Fibroblast of mammary gland (primary cell): ENCODE measurements around the gene LHFPL2.

Experiments
- DNase-seq: peaks from one replicate; pipeline ENCODE4 v3.0.0-alpha.2; 2010; ENCODE audit warnings: low read depth
- H3K4me3 ChIP-seq: 2 replicates; pipeline ENCODE4 v1.5.1; 2011; ENCODE audit warnings: low read depth, mild to moderate bottlenecking, low read length, moderate library complexity; ENCODE audit not compliant: control insufficient read depth
- TF ChIP-seq, protein P1 (sequence below): conservative IDR thresholded peaks from 2 replicates; pipeline ENCODE4 v1.5.1; 2011; ENCODE audit warnings: low read depth, low read length, inconsistent platforms; ENCODE audit not compliant: control insufficient read depth, insufficient read depth

LHFPL2 gene

GRCh38 chr5:78629624-78630023 lies 18.9 kb downstream of the LHFPL2 start:
- TF ChIP-seq, protein P1, sequence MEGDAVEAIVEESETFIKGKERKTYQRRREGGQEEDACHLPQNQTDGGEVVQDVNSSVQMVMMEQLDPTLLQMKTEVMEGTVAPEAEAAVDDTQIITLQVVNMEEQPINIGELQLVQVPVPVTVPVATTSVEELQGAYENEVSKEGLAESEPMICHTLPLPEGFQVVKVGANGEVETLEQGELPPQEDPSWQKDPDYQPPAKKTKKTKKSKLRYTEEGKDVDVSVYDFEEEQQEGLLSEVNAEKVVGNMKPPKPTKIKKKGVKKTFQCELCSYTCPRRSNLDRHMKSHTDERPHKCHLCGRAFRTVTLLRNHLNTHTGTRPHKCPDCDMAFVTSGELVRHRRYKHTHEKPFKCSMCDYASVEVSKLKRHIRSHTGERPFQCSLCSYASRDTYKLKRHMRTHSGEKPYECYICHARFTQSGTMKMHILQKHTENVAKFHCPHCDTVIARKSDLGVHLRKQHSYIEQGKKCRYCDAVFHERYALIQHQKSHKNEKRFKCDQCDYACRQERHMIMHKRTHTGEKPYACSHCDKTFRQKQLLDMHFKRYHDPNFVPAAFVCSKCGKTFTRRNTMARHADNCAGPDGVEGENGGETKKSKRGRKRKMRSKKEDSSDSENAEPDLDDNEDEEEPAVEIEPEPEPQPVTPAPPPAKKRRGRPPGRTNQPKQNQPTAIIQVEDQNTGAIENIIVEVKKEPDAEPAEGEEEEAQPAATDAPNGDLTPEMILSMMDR = no peak

DNA sequence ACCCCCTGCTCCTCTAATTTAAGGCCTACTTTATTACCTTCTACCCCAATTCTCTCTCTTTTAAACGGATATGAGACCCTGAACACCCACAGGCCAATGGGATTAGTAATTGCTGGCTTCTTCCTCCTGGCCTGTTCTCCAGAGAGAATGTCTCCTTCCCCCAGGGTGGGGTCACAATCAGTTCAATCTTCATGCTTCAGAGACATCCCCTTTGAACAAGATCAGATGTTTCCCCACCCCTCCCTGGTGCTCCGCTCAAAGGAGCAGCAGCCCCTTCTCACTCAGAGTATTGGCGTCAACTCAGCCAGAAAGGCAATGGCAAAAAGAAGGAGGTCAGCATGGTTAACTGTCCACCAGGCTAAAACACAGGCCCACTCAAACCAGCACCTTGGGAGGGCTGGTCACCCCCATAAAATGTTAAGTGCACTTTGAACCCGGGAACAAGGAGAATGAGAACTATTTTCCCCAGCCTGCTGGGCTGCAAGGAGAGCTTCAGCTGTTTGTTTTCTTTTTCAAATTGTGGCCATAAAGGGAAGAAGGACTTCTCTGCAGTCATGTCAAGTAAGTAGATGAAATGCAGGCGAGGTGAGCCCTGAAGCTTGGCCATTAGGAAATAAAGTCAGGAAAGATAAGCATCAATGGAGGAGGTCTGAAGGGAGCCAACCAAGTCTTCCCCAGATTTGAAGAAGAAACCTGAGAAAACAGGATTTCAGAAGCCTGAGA lies 20.1 kb downstream of the LHFPL2 start:
- H3K4me3 ChIP-seq = no peak overlapping the region
- DNase-seq = no peak
- TF ChIP-seq, protein P1 = no peak

More at GRCh38 chr5:78629624-78630023, 18.9 kb downstream of the LHFPL2 start:
- H3K4me3 ChIP-seq = no peak overlapping the region
- DNase-seq = no peak

- DNase-seq = peak; percentile 63
Observed at GRCh38 chr5:78627766-78628165, 20.8 kb downstream of the LHFPL2 start.

GRCh38 chr5:78627175-78627574 lies 21.4 kb downstream of the LHFPL2 start:
- DNase-seq = peak; percentile 51
- no peak overlapping the region for H3K4me3 ChIP-seq
- TF ChIP-seq, protein P1 = peak; percentile 53

More at GRCh38 chr5:78627766-78628165, 20.8 kb downstream of the LHFPL2 start:
- TF ChIP-seq, protein P1 = no peak
- no peak overlapping the region for H3K4me3 ChIP-seq

- TF ChIP-seq, protein P1 = no peak
- H3K4me3 ChIP-seq = no peak overlapping the region
- peak; percentile 45 for DNase-seq
Observed at GRCh38 chr5:78626009-78626571, 22.5 kb downstream of the LHFPL2 start.

DNA sequence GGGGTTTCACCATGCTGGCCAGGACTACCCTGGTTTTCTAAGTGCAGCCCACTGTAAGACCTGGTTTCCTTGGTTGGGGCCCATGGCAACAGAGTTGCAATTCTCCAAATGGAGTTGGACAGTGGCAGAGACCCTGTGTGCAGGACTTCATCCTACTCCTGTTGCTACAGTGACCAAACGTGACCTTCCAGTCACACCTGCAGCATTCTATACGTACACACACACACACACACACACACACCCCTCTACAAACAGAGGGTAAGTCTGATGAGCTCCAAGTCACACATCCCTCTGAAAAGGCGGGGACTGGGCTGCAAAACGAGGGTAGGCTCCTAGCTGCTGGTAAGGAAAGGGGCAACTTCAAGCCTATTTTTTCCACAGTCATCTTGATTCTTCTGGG lies 23.6 kb downstream of the LHFPL2 start:
- H3K4me3 ChIP-seq = no peak overlapping the region
- TF ChIP-seq, protein P1 = no peak
- no peak for DNase-seq
